HepG2 (cell line): ENCODE data around the gene TAC1.

Experiments
- CEBPB ChIP-seq: IDR thresholded peaks from 2 replicates; pipeline ENCODE4 v1.6.1; 2011; ENCODE audit warnings: low read depth, low read length, improper control_type of control experiment, borderline replicate concordance
- CHD2 ChIP-seq: IDR thresholded peaks from 2 replicates; pipeline ENCODE4 v1.6.1; 2011; ENCODE audit warnings: low read depth, low read length, improper control_type of control experiment
- GATAD2A ChIP-seq: IDR thresholded peaks from 2 replicates; pipeline ENCODE4 v1.6.1; 2016
- JUND ChIP-seq: sonication (generic); formaldehyde crosslinking; IDR thresholded peaks from 2 replicates; pipeline ENCODE4 v1.8.0; 2022; ENCODE audit warnings: mild to moderate bottlenecking, missing genetic modification reagents
- MAZ ChIP-seq, 2 experiments: sonication (generic) in 1 of 2; formaldehyde crosslinking in 1 of 2; IDR thresholded peaks; 2 replicates each; pipeline versions ENCODE4 v1.5.0 to v1.6.1; 2012 to 2020; ENCODE audit warnings: low read depth in 2 of 2, mild to moderate bottlenecking in 2 of 2, borderline replicate concordance in 1 of 2, improper control_type of control experiment in 1 of 2, low read length in 1 of 2, missing genetic modification reagents in 1 of 2, moderate library complexity in 1 of 2
- MXI1 ChIP-seq: IDR thresholded peaks from 3 replicates; pipeline ENCODE4 v1.6.1; 2012; ENCODE audit warnings: low read depth, low read length, inconsistent platforms, borderline replicate concordance
- NR3C1 ChIP-seq: sonication (generic); formaldehyde crosslinking; IDR thresholded peaks from 2 replicates; pipeline ENCODE4 v1.4.0; 2020; ENCODE audit warnings: missing genetic modification reagents
- POLR2A ChIP-seq, 2 experiments: IDR thresholded peaks; 2 replicates each; pipeline ENCODE4 v1.6.1; 2011; ENCODE audit warnings: low read depth in 2 of 2, low read length in 2 of 2, mild to moderate bottlenecking in 1 of 2, moderate library complexity in 1 of 2; ENCODE audit not compliant: insufficient read depth in 1 of 2
- RAD21 ChIP-seq: fragments of 450-650 bp; formaldehyde crosslinking; IDR thresholded peaks from 2 replicates; pipeline ENCODE4 v1.5.0; 2020; ENCODE audit warnings: mild to moderate bottlenecking
- SP2 ChIP-seq: sonication (generic); formaldehyde crosslinking; IDR thresholded peaks from 2 replicates; pipeline ENCODE4 v1.5.1; 2020; ENCODE audit warnings: mild to moderate bottlenecking, missing genetic modification reagents
- ZNF124 ChIP-seq: sonication (generic); formaldehyde crosslinking; IDR thresholded peaks from 2 replicates; pipeline ENCODE4 v1.4.0; 2020; ENCODE audit warnings: missing genetic modification reagents
- ZNF343 ChIP-seq: sonication (generic); formaldehyde crosslinking; IDR thresholded peaks from 2 replicates; pipeline ENCODE4 v1.4.0; 2020; ENCODE audit warnings: mild to moderate bottlenecking, missing genetic modification reagents
- TF ChIP-seq, protein P1 (sequence below): IDR thresholded peaks from 2 replicates; pipeline ENCODE4 v1.6.1; 2012; ENCODE audit warnings: inconsistent platforms
- TF ChIP-seq, protein P2 (sequence below): sonication (generic); formaldehyde crosslinking; IDR thresholded peaks from 2 replicates; pipeline ENCODE4 v1.5.0; 2020; ENCODE audit warnings: mild to moderate bottlenecking, missing genetic modification reagents, moderate library complexity

DNA sequence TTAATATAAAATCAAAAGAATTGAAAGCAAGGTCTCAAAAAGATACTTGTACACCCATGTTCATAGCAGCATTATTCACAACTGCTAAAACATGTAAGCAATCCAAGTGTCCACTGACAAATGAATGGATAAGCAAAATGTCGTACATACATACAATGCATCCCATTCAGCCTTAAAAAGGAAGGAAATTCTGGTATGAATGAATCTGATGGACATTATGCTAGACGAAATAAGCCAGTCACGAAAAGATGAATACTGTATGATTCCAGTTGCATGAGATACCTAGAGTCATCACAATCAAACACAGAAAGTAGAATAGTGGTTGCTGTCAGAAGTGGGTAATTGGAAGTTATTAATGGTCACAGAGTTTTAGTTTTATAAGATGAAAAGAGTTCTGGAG lies 9.5 kb upstream of the TAC1 start:
- TF ChIP-seq POLR2A (IDR thresholded peaks at IDR 0.05; ENCODE audit: insufficient read depth in 1 of 2, low read depth in 2 of 2, low read length in 2 of 2): no peak
- TF ChIP-seq RAD21 (CRISPR knock-in tag): no peak
- no peak for TF ChIP-seq NR3C1 (CRISPR knock-in tag)
- no peak for TF ChIP-seq ZNF124
- TF ChIP-seq GATAD2A (CRISPR knock-in tag): no peak
- TF ChIP-seq, protein P1, sequence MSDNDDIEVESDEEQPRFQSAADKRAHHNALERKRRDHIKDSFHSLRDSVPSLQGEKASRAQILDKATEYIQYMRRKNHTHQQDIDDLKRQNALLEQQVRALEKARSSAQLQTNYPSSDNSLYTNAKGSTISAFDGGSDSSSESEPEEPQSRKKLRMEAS: no peak
- TF ChIP-seq, protein P2, sequence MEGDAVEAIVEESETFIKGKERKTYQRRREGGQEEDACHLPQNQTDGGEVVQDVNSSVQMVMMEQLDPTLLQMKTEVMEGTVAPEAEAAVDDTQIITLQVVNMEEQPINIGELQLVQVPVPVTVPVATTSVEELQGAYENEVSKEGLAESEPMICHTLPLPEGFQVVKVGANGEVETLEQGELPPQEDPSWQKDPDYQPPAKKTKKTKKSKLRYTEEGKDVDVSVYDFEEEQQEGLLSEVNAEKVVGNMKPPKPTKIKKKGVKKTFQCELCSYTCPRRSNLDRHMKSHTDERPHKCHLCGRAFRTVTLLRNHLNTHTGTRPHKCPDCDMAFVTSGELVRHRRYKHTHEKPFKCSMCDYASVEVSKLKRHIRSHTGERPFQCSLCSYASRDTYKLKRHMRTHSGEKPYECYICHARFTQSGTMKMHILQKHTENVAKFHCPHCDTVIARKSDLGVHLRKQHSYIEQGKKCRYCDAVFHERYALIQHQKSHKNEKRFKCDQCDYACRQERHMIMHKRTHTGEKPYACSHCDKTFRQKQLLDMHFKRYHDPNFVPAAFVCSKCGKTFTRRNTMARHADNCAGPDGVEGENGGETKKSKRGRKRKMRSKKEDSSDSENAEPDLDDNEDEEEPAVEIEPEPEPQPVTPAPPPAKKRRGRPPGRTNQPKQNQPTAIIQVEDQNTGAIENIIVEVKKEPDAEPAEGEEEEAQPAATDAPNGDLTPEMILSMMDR (CRISPR knock-in tag): no peak
- no peak for TF ChIP-seq JUND (CRISPR knock-in tag)
- TF ChIP-seq CEBPB: no peak
- no peak for TF ChIP-seq CHD2
- no peak for TF ChIP-seq SP2 (CRISPR knock-in tag)
- no peak for TF ChIP-seq MXI1
- no peak for TF ChIP-seq ZNF343
- TF ChIP-seq MAZ (IDR thresholded peaks at IDR 0.05; ENCODE audit: borderline replicate concordance, low read depth, low read length): no peak
- TF ChIP-seq MAZ (CRISPR knock-in tag; IDR thresholded peaks at IDR 0.05; ENCODE audit: low read depth): no peak
